Measurements from ENCODE around the gene FOXC2.

DNA sequence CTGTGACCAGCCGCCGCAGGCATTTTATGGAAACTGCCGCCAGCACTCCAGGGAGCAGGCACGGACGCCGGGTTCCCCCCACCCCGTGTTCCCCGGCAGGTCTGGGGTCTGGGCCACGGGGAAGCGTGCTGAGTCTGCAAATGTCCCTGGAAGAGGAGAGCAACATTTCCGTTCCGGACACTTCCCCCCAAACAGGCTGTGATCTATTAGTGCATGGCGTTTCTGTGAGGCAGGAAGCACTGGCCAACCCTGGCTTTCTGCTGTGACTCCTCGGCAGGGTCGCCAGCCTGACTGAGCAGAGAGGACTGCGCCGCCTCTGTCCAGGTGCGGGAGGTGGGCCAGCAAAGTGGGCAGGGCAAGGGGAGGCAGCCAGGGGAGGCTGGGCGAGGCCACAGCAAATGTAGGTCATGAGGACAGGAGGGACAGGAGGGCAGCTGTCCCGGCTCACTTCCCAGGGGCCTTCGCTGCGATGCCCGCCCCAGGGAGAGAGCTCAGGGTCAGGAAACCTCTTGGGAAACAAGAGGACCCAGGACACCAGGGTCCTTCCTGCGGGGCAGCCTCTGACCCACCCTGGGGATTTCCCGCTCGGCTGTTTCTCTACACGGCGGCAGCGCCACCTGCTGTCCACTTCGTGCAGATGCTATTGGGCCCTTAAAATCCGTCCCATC lies 46.8 kb upstream of the FOXC2 start:
- peak; percentile 32 for TF ChIP-seq EZH2 (IDR thresholded peaks at IDR 0.05; ENCODE audit: low read length)
- TF ChIP-seq, protein P1, sequence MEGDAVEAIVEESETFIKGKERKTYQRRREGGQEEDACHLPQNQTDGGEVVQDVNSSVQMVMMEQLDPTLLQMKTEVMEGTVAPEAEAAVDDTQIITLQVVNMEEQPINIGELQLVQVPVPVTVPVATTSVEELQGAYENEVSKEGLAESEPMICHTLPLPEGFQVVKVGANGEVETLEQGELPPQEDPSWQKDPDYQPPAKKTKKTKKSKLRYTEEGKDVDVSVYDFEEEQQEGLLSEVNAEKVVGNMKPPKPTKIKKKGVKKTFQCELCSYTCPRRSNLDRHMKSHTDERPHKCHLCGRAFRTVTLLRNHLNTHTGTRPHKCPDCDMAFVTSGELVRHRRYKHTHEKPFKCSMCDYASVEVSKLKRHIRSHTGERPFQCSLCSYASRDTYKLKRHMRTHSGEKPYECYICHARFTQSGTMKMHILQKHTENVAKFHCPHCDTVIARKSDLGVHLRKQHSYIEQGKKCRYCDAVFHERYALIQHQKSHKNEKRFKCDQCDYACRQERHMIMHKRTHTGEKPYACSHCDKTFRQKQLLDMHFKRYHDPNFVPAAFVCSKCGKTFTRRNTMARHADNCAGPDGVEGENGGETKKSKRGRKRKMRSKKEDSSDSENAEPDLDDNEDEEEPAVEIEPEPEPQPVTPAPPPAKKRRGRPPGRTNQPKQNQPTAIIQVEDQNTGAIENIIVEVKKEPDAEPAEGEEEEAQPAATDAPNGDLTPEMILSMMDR (optimal IDR thresholded peaks at IDR 0.05 in 1 of 3, IDR thresholded peaks at IDR 0.05 in 1 of 3, conservative IDR thresholded peaks at IDR 0.05 in 1 of 3; ENCODE audit: extremely low read depth in 1 of 3, insufficient read depth in 2 of 3, low read length in 3 of 3): peak; percentile 85 to 91 (median 86)
